ENCODE measurements around the gene EPS8.
"Not testable (repeated sequence)": the region's sequence is repeated elsewhere in the genome, so short reads cannot be mapped to it uniquely, and the experiment has no call there.

EPS8 gene

GRCh38 chr12:15648558-15648957 is 140.6 kb downstream of the EPS8 start:
- DNase-seq (ENCODE audit: low read depth, low spot score), result no peak

DNA sequence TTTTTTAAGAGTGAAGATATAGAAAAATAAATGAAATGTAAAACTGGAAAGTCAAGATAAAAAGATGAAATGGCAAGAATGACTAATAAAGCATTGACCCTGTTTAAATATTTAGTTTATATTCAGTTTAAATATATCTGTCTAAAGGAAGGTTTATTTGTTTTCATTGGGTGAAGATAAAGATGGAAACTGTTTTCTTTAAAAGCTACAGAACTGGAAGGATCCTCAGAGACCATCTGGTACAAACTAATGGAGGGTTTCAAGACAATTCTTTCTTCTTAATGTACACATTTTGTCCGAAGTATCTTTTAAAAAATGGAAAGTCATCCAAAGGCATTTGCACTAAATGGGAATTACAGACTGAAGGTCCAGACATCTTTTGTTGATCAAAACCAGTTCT is 142.6 kb downstream of the EPS8 start:
- no peak for DNase-seq (ENCODE audit: low read depth, low spot score)

GRCh38 chr12:15644700-15645099 is 144.5 kb downstream of the EPS8 start:
- DNase-seq (ENCODE audit: low read depth, low spot score), result no peak

- no peak for DNase-seq (ENCODE audit: low read depth, low spot score)
These were observed 151.0 kb downstream of the EPS8 start for GRCh38 chr12:15638231-15638630.

GRCh38 chr12:15636060-15636890 is 152.9 kb downstream of the EPS8 start:
- no peak for DNase-seq (ENCODE audit: low read depth, low spot score)

GRCh38 chr12:15634010-15634683 is 155.0 kb downstream of the EPS8 start:
- DNase-seq (ENCODE audit: low read depth, low spot score), result no peak

- no peak for DNase-seq (ENCODE audit: low read depth, low spot score)
These were observed 156.0 kb downstream of the EPS8 start for GRCh38 chr12:15633201-15633600.

GRCh38 chr12:15632708-15633107 is 156.5 kb downstream of the EPS8 start:
- no peak for DNase-seq (ENCODE audit: low read depth, low spot score)

DNA sequence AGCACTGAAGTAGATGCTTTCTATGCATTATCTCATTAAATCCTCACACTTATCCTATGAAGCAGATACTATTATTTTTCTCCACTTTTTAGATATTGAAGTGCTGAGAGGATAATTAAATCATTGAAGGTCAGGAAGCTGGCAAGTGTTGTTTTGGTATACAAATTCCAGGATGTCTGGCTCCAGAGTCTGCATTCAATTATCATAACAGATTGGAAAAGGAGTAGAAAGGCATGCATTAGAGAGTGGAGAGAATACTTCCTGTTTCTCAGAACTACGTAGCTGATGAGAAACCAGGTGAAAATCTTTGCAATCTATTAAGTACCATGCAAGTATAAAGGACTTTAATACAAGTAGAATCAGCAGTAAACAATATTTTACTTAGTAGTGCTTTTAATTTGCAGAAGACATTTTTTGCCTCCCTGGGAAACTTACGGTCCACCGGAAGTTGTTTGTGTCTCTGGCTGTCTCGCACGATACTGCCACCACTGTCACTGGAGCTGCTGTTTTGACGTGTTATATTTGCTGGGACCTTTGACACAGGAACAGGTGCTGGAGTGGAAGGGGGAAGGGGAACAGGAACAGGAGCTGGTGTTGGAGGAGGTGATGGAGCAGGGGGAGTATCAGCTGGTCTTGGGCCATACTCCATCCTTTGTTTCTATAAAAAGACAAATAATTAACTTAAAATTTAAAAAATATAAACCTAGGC is 158.0 kb downstream of the EPS8 start:
- DNase-seq (ENCODE audit: low read depth, low spot score), result no peak

DNA sequence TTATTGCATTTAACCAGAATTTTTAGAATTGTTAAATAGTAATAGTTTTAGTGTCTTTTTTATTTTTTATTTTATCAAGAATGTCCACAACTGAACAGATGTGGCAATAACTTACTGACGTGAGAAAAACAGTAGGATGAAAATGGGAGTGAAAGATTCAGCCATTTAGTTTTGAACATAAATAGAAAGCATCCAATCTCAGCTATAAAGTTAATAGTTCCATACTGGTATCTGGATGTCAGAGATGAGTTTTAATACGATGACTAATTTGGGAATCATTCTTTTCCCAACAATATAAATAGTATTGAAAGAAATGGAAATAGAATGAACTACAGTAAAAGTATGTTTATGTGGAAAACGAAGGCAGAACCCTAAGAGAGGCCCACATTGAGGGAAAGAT is 159.4 kb downstream of the EPS8 start:
- no peak for DNase-seq (ENCODE audit: low read depth, low spot score)

GRCh38 chr12:15629108-15629507 is 160.1 kb downstream of the EPS8 start:
- no peak for DNase-seq (ENCODE audit: low read depth, low spot score)

GRCh38 chr12:15627995-15628945 is 160.9 kb downstream of the EPS8 start:
- no peak for DNase-seq (ENCODE audit: low read depth, low spot score)

DNA sequence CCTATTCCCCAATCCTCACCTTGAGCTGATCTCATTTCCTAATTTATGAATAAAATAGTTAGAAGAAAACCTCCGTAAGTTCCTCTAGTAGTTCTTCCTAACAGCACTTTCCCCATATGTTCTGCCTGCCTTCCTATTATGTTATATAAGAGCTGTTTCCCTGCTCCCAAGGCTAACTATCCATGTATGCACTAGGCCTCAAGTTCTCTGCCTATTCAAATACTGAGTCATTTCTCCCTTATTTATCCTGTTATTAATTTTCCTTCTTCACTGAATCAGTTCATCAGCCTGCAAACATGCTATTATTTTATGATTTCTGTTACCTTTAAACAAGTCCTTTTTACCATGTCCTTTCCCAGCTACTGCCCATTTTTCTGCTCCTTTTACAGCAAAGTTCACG is 164.1 kb downstream of the EPS8 start:
- no peak for DNase-seq (ENCODE audit: low read depth, low spot score)

DNA sequence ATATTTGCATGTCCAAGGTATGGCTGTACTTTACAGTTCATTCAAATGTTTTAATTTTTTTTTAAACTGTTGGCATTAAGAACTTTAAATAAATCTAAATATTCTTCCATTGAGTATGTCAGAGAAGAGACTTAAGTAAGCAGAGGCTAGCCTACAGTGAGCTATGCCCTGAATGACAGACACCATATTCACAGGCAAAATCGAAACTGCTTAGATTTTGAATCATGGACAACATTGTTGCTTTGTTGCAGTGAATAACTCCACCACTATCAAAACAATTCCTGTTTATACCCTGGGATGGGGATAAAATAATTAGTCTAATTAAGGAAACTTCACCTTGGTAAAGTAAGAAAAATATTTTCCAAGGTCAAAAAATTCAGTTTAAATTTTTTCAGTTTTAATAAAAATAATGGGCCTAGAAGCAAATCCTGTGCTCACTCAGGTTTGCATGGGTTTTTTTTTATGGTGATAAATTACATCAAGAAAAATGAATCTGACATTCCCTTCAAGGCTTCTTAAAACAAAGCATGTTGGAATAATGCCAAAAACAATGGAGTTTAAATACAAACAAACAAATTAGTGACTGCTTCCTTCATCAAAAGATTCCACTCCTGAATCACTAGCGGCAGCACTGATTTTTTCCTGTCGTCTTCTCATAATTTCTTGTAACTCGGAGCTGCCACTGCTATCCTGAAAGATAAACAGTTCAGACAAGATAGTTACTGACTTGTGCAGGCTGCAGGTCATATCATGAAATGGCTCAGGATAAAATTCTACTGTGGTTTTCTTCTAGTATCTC is 168.2 kb downstream of the EPS8 start:
- no peak for DNase-seq (ENCODE audit: low read depth, low spot score)

GRCh38 chr12:15616495-15616894 is 172.7 kb downstream of the EPS8 start:
- not testable (repeated sequence) for DNase-seq (ENCODE audit: low read depth, low spot score)

GRCh38 chr12:15613981-15614380 is 175.2 kb downstream of the EPS8 start:
- DNase-seq (ENCODE audit: low read depth, low spot score), result no peak

- DNase-seq (ENCODE audit: low read depth, low spot score), result no peak
These were observed 180.2 kb downstream of the EPS8 start for GRCh38 chr12:15608941-15609340.

DNA sequence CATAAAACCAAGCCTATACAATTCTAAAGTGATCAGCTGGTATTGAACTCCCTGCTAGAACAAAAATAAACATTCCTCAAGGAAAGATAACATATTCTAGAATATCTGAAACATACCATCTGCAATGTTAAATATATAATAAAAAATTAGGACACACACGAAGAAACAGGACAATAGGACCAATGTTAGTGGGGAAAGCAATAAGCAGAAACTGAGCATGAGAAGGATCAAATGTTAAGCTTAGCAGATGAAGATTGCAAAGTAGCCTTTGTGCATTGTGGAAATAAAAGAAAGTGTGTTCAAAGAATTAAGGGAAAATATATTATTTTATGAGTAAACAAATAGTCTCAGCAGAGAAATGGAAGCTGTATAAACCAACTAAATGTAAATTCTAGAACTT is 180.8 kb downstream of the EPS8 start:
- DNase-seq (ENCODE audit: low read depth, low spot score), result no peak

GRCh38 chr12:15605881-15606590 is 183.2 kb downstream of the EPS8 start:
- DNase-seq (ENCODE audit: low read depth, low spot score), result no peak

All from activated CD4-positive, CD25-positive, alpha-beta regulatory T cell treated with anti-CD3 and anti-CD28 coated beads, Interleukin-2, amount 50 U/mL, for 16 hours (primary cell).